B cell (primary cell): Measurements from ENCODE around the gene STAC3. TPM values are rescaled to one million over a fixed set of nuclear protein-coding genes. Genes with fewer than 3 reads are reported as not detected.

Experiments
- ATAC-seq: fragments of 200-7000 bp; cut with Tn5 transposase; one replicate; pipeline ENCODE4 v1.10.0; 2021; ENCODE audit warnings: low read depth, mild to moderate bottlenecking, moderate number of reproducible peaks, moderate library complexity
- CTCF ChIA-PET: fragments of 350-600 bp; sonication (Branson Sonifier 250); formaldehyde crosslinking; loops from one replicate; lab custom pipeline; 2021; ENCODE audit warnings: antibody characterized with exemption, inconsistent platforms; lab: Charles Lee
- POLR2A ChIA-PET: fragments of 350-600 bp; sonication (Branson Sonifier 250); formaldehyde crosslinking; loops from one replicate; lab custom pipeline; 2021; ENCODE audit warnings: antibody characterized with exemption; lab: Charles Lee
- DNase-seq: peaks from one replicate; pipeline ENCODE4 v3.0.0; 2013
- H2AFZ ChIP-seq: 2 replicates; pipeline ENCODE4 v1.6.1; 2012; ENCODE audit warnings: mild to moderate bottlenecking, low read depth, low read length; ENCODE audit not compliant: insufficient read depth, poor library complexity, severe bottlenecking
- H3K27ac ChIP-seq, 2 donors: 1 replicate in 1 of 2; 2 replicates in 1 of 2; pipeline ENCODE4 v1.5.1; 2012 to 2013; ENCODE audit warnings: low read length in 2 of 2, mild to moderate bottlenecking in 2 of 2, moderate library complexity in 1 of 2
- H3K27me3 ChIP-seq, 4 experiments: fragments of 200-600 bp in 1 of 4; sonication (generic) in 1 of 4; replicated peaks in 1 of 4; 1 replicate in 2 of 4; 2 replicates in 2 of 4; pipeline versions ENCODE4 v1.6.1 to v1.7.0; 2013 to 2016; ENCODE audit warnings: low read length in 3 of 4, mild to moderate bottlenecking in 2 of 4, mixed read lengths in 1 of 4, moderate library complexity in 1 of 4; ENCODE audit not compliant: insufficient read depth in 4 of 4, control insufficient read depth in 3 of 4; ENCODE audit errors: control extremely low read depth in 1 of 4
- H3K36me3 ChIP-seq, 2 experiments: replicated peaks in 1 of 2; 1 replicate in 1 of 2; 2 replicates in 1 of 2; pipeline versions ENCODE4 v1.6.1 to v1.7.1; 2013; ENCODE audit warnings: low read length in 1 of 2; ENCODE audit not compliant: insufficient read depth in 2 of 2, control insufficient read depth in 1 of 2; ENCODE audit errors: control extremely low read depth in 1 of 2, extremely low read depth in 1 of 2
- H3K4me1 ChIP-seq, 2 donors: fragments of 200-600 bp in 1 of 2; sonication (generic) in 1 of 2; 1 replicate in 1 of 2; 2 replicates in 1 of 2; pipeline versions ENCODE4 v1.5.1 to v1.6.1; 2013 to 2017; ENCODE audit warnings: low read length in 2 of 2; ENCODE audit not compliant: control insufficient read depth in 2 of 2, insufficient read depth in 2 of 2
- H3K4me2 ChIP-seq: replicated peaks from 2 replicates; pipeline ENCODE3; 2012; ENCODE audit warnings: mild to moderate bottlenecking, low read depth, low read length; ENCODE audit not compliant: poor library complexity, severe bottlenecking
- H3K4me3 ChIP-seq, 5 experiments: fragments of 200-600 bp in 1 of 5; sonication (generic) in 1 of 5; 1 replicate in 3 of 5; 2 replicates in 2 of 5; pipeline versions ENCODE4 v1.5.1 to v1.7.0; 2011 to 2016; ENCODE audit warnings: low read length in 4 of 5, mild to moderate bottlenecking in 4 of 5, low read depth in 2 of 5, control low read depth in 1 of 5, moderate library complexity in 1 of 5; ENCODE audit not compliant: insufficient read depth in 1 of 5; ENCODE audit errors: control extremely low read depth in 1 of 5, extremely low read depth in 1 of 5
- H3K79me2 ChIP-seq: fragments of 200-600 bp; sonication (generic); one replicate; pipeline ENCODE4 v1.6.0; 2016; ENCODE audit warnings: low read length; ENCODE audit not compliant: control insufficient read depth, insufficient read depth
- H3K9ac ChIP-seq: fragments of 200-600 bp; sonication (generic); 2 replicates; pipeline ENCODE4 v1.6.1; 2017; ENCODE audit warnings: mild to moderate bottlenecking, low read length, moderate library complexity
- H3K9me3 ChIP-seq, 3 donors: one replicate each; pipeline versions ENCODE4 v1.6.1 to v1.7.1; 2013; ENCODE audit warnings: low read length in 2 of 3; ENCODE audit not compliant: control insufficient read depth in 2 of 3, insufficient read depth in 1 of 3; ENCODE audit errors: control extremely low read depth in 1 of 3
- H4K20me1 ChIP-seq: 2 replicates; pipeline ENCODE4 v1.6.0; 2012; ENCODE audit warnings: mild to moderate bottlenecking, low read length; ENCODE audit not compliant: insufficient read depth, control insufficient read depth, poor library complexity, severe bottlenecking
- H3K27ac Mint-ChIP-seq: one replicate; pipeline ENCODE4 v1.8.0; 2021; ENCODE audit warnings: mixed read lengths
- H3K27me3 Mint-ChIP-seq: one replicate; pipeline ENCODE4 v1.8.0; 2021; ENCODE audit warnings: mixed read lengths
- H3K4me1 Mint-ChIP-seq: one replicate; pipeline ENCODE4 v1.8.0; 2021; ENCODE audit warnings: mixed read lengths
- H3K4me3 Mint-ChIP-seq: one replicate; pipeline ENCODE4 v1.8.0; 2021; ENCODE audit warnings: mixed read lengths
- H3K9me3 Mint-ChIP-seq: one replicate; pipeline ENCODE4 v1.8.0; 2022; ENCODE audit warnings: mixed read lengths; ENCODE audit not compliant: insufficient read depth
- EZH2 ChIP-seq: IDR thresholded peaks from 2 replicates; pipeline ENCODE4 v1.6.1; 2012; ENCODE audit warnings: borderline replicate concordance, low read depth, mild to moderate bottlenecking, moderate library complexity, low read length; ENCODE audit not compliant: insufficient read depth, poor library complexity, severe bottlenecking
- WGBS: methylation state at CpG from one replicate; pipeline ENCODE4 v1.1.5; 2013; ENCODE audit warnings: missing lambda C conversion rate; ENCODE audit not compliant: insufficient coverage; 5-methylcytosine and 5-hydroxymethylcytosine counted together
- intact Hi-C: fragments of 100-400 bp; cut with micrococcal nuclease; formaldehyde crosslinking; loops from one replicate; pipeline ENCODE4 v1.10.0; 2022
- polyA plus RNA-seq: library from polyadenylated mRNA; depleted of rRNA; stranded (reverse); fragments of >200 nt; gene quantifications from 2 replicates; pipeline ENCODE4 v1.2.3, GENCODE V29; 2012
- total RNA-seq, 2 donors: library from RNA; stranded (reverse); fragments of 120-200 nt in 1 of 2; gene quantifications; 1 replicate in 1 of 2; 2 replicates in 1 of 2; pipeline versions ENCODE4 v1.2.3 to v1.2.4, GENCODE V29; 2013 to 2022
- TF ChIP-seq, protein P1 (sequence below): fragments of 200-600 bp; IDR thresholded peaks from one replicate; pipeline ENCODE4 v1.8.0; 2022; ENCODE audit warnings: antibody characterized with exemption, mild to moderate bottlenecking

The STAC3 gene
- total and polyA plus RNA-seq, 2 donors (not counting 1 experiment from before 2014, with no cell fraction given): 4.5 to 6.2 TPM

DNA sequence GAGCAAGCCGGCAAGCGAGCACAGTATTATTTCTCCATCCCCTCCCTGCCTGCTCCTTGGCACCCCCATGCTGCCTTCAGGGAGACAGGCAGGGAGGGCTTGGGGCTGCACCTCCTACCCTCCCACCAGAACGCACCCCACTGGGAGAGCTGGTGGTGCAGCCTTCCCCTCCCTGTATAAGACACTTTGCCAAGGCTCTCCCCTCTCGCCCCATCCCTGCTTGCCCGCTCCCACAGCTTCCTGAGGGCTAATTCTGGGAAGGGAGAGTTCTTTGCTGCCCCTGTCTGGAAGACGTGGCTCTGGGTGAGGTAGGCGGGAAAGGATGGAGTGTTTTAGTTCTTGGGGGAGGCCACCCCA is 38.3 kb downstream of the STAC3 start:
- Histone ChIP-seq H3K4me3 (no peak overlapping the region), H2AFZ (no peak overlapping the region), H3K9ac (no peak overlapping the region), H3K27me3 (peaks cover 0 to 46% (median 15%) of the 10 kb centered on the region in 4 experiments), H3K27ac (no peak overlapping the region), H3K36me3 (no peaks in the 10 kb centered on the region), H3K4me2 (peak overlapping the region; percentile 94), H4K20me1 (peaks cover 4% of the 10 kb centered on the region), H3K9me3 (peaks cover 0 to 8% (median 0%) of the 10 kb centered on the region in 3 donors), H3K4me1 (peaks cover 37 to 44% of the 10 kb centered on the region in 2 donors), H3K79me2 (no peaks in the 10 kb centered on the region)
- TF ChIP-seq, protein P1, sequence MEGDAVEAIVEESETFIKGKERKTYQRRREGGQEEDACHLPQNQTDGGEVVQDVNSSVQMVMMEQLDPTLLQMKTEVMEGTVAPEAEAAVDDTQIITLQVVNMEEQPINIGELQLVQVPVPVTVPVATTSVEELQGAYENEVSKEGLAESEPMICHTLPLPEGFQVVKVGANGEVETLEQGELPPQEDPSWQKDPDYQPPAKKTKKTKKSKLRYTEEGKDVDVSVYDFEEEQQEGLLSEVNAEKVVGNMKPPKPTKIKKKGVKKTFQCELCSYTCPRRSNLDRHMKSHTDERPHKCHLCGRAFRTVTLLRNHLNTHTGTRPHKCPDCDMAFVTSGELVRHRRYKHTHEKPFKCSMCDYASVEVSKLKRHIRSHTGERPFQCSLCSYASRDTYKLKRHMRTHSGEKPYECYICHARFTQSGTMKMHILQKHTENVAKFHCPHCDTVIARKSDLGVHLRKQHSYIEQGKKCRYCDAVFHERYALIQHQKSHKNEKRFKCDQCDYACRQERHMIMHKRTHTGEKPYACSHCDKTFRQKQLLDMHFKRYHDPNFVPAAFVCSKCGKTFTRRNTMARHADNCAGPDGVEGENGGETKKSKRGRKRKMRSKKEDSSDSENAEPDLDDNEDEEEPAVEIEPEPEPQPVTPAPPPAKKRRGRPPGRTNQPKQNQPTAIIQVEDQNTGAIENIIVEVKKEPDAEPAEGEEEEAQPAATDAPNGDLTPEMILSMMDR: no peak
- TF ChIP-seq EZH2: no peak
- no peaks in the 10 kb centered on the region for H3K9me3 Mint-ChIP-seq
- H3K27me3 Mint-ChIP-seq: peaks cover 19% of the 10 kb centered on the region
- H3K27ac Mint-ChIP-seq: no peak overlapping the region
- WGBS: 100% methylated on average over 2 of the region's 7 CpGs
- H3K4me1 Mint-ChIP-seq: peaks cover 38% of the 10 kb centered on the region
- CTCF ChIA-PET: interaction anchor here (0.6 to 8.8 kb wide), 12 partner anchors 24 to 246 kb away, joined by 3 to 838 read pairs (median 8); partner anchors contain the start of genes INHBE, LRP1, SHMT2 and STAC3
- no peak for DNase-seq
- no peak overlapping the region for H3K4me3 Mint-ChIP-seq
- intact Hi-C loops: loop anchor here (1.0 kb wide), 1 partner anchor 31 kb away; no protein-coding TSS in a partner anchor
- POLR2A ChIA-PET: interaction anchor here (5.6 kb wide), 1 partner anchor 27 kb away, joined by 110 read pairs; a partner anchor contains a TSS
- ATAC-seq: no peak
